Measurements from ENCODE around the gene PABPN1L. TPM values are rescaled to one million over a fixed set of nuclear protein-coding genes. Genes with fewer than 3 reads are reported as not detected.
"Not testable (repeated sequence)": the region's sequence is repeated elsewhere in the genome, so short reads cannot be mapped to it uniquely, and the experiment has no call there.

Gene PABPN1L
- total RNA-seq, 1 experiment from 2014 or later = 0.57 TPM

DNA sequence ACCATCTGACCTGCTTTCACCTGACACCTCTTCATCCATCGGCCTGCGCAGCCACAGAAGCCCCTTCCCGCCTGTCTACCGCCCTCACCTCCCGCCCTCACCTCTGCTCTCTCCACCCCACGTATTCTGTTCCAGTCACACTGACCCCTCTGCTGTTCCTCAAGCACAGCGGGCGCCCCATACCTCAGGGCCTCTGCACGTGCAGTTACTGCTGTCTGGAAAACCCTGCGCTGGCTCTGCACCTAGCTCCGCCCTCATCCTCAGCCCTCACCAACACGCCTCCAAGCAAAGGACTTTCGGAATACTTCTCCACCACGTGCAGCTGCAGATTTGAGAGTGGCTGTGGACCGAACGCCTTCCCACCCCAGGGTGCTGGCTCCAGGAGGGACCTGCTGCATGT is 24.6 kb upstream of the PABPN1L start:
- no peaks in the 10 kb centered on the region for H3K27me3 ChIP-seq (ENCODE audit: insufficient read depth, low read length)
- no TSS peak for BruUV-seq (replicated peaks)
- CTCF ChIA-PET = no interaction called here

DNA sequence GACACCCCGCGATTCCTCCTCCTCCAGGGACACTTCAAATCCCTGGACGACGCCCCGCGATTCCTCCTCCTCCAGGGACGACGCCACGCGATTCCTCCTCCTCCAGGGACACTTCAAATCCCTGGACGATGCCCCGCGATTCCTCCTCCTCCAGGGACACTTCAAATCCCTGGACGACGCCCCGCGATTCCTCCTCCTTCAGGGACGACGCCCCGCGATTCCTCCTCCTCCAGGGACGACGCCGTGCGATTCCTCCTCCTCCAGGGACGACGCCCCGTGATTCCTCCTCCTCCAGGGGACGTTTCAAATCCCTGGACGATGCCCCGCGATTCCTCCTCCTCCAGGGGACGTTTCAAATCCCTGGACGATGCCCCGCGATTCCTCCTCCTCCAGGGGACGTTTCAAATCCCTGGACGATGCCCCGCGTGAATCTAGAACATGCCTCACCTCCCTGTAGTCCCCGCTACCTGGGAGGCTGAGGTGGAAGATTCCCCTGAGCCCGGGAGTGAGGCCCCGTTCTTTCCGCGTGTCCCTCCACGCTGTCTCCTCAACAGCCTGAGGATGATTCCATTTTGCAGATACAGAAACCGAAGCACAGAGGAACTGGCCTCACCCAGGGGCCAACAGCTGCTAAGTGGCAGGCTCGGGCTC is 23.4 kb upstream of the PABPN1L start:
- RAD21 ChIA-PET (ENCODE audit: low non-redundant PET in 1 of 2, low total read pairs in 2 of 2, uncharacterized antibody in 2 of 2, unreplicated experiment in 2 of 2); CTCF ChIA-PET; H2AFZ ChIP-seq (ENCODE audit: low read depth, low read length, poor library complexity, severe bottlenecking); POLR2A ChIA-PET; H4K20me1 ChIP-seq (ENCODE audit: insufficient read depth); H3K27me3 ChIP-seq (ENCODE audit: insufficient read depth, low read length); ATAC-seq; BruUV-seq (replicated peaks); H3K36me3 ChIP-seq (ENCODE audit: control insufficient read depth in 1 of 2, insufficient read depth in 2 of 2, low read length in 2 of 2); H3K4me3 ChIP-seq (replicated peaks in 1 of 2; ENCODE audit: low read depth in 1 of 2, low read length in 2 of 2); H3K4me2 ChIP-seq (ENCODE audit: low read length); intact Hi-C loops (cut with micrococcal nuclease); H3K79me2 ChIP-seq (ENCODE audit: insufficient read depth, low read length); DNase-seq (ENCODE audit: low read depth, low spot score); H3K9ac ChIP-seq (ENCODE audit: low read length); H3K27ac ChIP-seq (ENCODE audit: low read depth, low read length); H3K9me2 ChIP-seq (ENCODE audit: insufficient read depth); H3K9me3 ChIP-seq (ENCODE audit: control insufficient read depth in 1 of 2, insufficient read depth in 1 of 2, low read depth in 1 of 2, low read length in 2 of 2): not testable (repeated sequence)
- peaks cover 0 to 11% of the 10 kb centered on the region in 2 experiments; a peak in 2 of 4 replicates for H3K4me1 ChIP-seq (ENCODE audit: control insufficient read depth in 1 of 2, insufficient read depth in 2 of 2, low read length in 2 of 2)

More for the DNA sequence above, 24.6 kb upstream of the PABPN1L start:
- no peak for DNase-seq (ENCODE audit: low read depth, low spot score)
- no peak overlapping the region for H2AFZ ChIP-seq (ENCODE audit: low read depth, low read length, poor library complexity, severe bottlenecking)
- no peak overlapping the region for H3K4me3 ChIP-seq (replicated peaks in 1 of 2; ENCODE audit: low read depth in 1 of 2, low read length in 2 of 2)
- no peak overlapping the region for H3K9ac ChIP-seq (ENCODE audit: low read length)
- H3K9me2 ChIP-seq (ENCODE audit: insufficient read depth) = no peaks in the 10 kb centered on the region
- no peaks in the 10 kb centered on the region for H4K20me1 ChIP-seq (ENCODE audit: insufficient read depth)
- intact Hi-C loops (cut with micrococcal nuclease) = no loop called here
- no peak overlapping the region for H3K4me2 ChIP-seq (ENCODE audit: low read length)
- RAD21 ChIA-PET (ENCODE audit: low non-redundant PET in 1 of 2, low total read pairs in 2 of 2, uncharacterized antibody in 2 of 2, unreplicated experiment in 2 of 2) = interaction anchor here in 1 of 2 experiments (0.6 kb wide), 1 partner anchor 50 kb away, joined by 5 read pairs; no protein-coding TSS in a partner anchor
- TF ChIP-seq RAD21 (IDR thresholded peaks at IDR 0.05; ENCODE audit: low read depth) (no peak), SRF (IDR thresholded peaks at IDR 0.05; ENCODE audit: low read depth) (no peak), YY1 (IDR thresholded peaks at IDR 0.05; ENCODE audit: extremely low read depth, insufficient replicate concordance, low read depth, low read length) (no peak), POLR2A (IDR thresholded peaks at IDR 0.05; ENCODE audit: borderline replicate concordance, extremely low read depth, insufficient read depth, insufficient read length) (no peak), CBX3 (IDR thresholded peaks at IDR 0.05; ENCODE audit: low read depth) (no peak), EZH2 (IDR thresholded peaks at IDR 0.05) (no peak), FOSL1 (IDR thresholded peaks at IDR 0.05; ENCODE audit: low read depth) (no peak), CTCF (IDR thresholded peaks at IDR 0.05 in 2 of 3, conservative IDR thresholded peaks at IDR 0.05 in 1 of 3; ENCODE audit: borderline replicate concordance in 1 of 3, insufficient read depth in 1 of 3, low read depth in 2 of 3, low read length in 2 of 3) (no peak), SIN3A (IDR thresholded peaks at IDR 0.05; ENCODE audit: low read depth) (no peak), ELF1 (IDR thresholded peaks at IDR 0.05; ENCODE audit: borderline replicate concordance, low read depth) (no peak), EZH2phosphoT487 (IDR thresholded peaks at IDR 0.05; ENCODE audit: borderline replicate concordance) (no peak), EGR1 (IDR thresholded peaks at IDR 0.05; ENCODE audit: low read depth) (no peak), ZFX (IDR thresholded peaks at IDR 0.05) (no peak), TCF7L2 (IDR thresholded peaks at IDR 0.05; ENCODE audit: borderline replicate concordance, extremely low read depth, insufficient read depth, insufficient read length) (no peak), MAX (IDR thresholded peaks at IDR 0.05) (no peak)
- TF ChIP-seq, protein P1, sequence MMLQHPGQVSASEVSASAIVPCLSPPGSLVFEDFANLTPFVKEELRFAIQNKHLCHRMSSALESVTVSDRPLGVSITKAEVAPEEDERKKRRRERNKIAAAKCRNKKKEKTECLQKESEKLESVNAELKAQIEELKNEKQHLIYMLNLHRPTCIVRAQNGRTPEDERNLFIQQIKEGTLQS (IDR thresholded peaks at IDR 0.05) = no peak
- no peak overlapping the region for H3K27ac ChIP-seq (ENCODE audit: low read depth, low read length)
- no peaks in the 10 kb centered on the region for H3K79me2 ChIP-seq (ENCODE audit: insufficient read depth, low read length)
- no peaks in the 10 kb centered on the region for H3K9me3 ChIP-seq (ENCODE audit: control insufficient read depth in 1 of 2, insufficient read depth in 1 of 2, low read depth in 1 of 2, low read length in 2 of 2)
- no peak for ATAC-seq
- H3K36me3 ChIP-seq (ENCODE audit: control insufficient read depth in 1 of 2, insufficient read depth in 2 of 2, low read length in 2 of 2) = no peaks in the 10 kb centered on the region; a peak in 1 of 4 replicates
- POLR2A ChIA-PET = no interaction called here
- peaks cover 0 to 11% of the 10 kb centered on the region in 2 experiments; a peak in 2 of 4 replicates for H3K4me1 ChIP-seq (ENCODE audit: control insufficient read depth in 1 of 2, insufficient read depth in 2 of 2, low read length in 2 of 2)

Data from HCT116 (cell line).